Mesenchymal stem cell (in vitro differentiated cells and primary cell): ENCODE results near the gene FMO3.

Source experiments
- DNase-seq: peaks from one replicate; pipeline ENCODE4 v3.0.0-alpha.2; 2013
- H2AFZ ChIP-seq: one replicate; pipeline ENCODE4 v1.6.1; 2013; ENCODE audit warnings: low read depth, mild to moderate bottlenecking, control low read depth, inconsistent platforms, low read length, moderate library complexity
- H2AK5ac ChIP-seq: 2 replicates; pipeline ENCODE4 v1.6.1; 2013; ENCODE audit warnings: low read length, moderate library complexity, mild to moderate bottlenecking, inconsistent platforms; ENCODE audit not compliant: severe bottlenecking
- H2BK120ac ChIP-seq: one replicate; pipeline ENCODE4 v1.6.1; 2013; ENCODE audit warnings: low read depth, mild to moderate bottlenecking, inconsistent platforms, low read length, moderate library complexity
- H2BK12ac ChIP-seq, 2 experiments: one replicate each; pipeline ENCODE4 v1.6.1; 2013; ENCODE audit warnings: inconsistent platforms in 2 of 2, low read length in 2 of 2, mild to moderate bottlenecking in 2 of 2, moderate library complexity in 2 of 2, control low read depth in 1 of 2
- H2BK15ac ChIP-seq: one replicate; pipeline ENCODE4 v1.6.1; 2013; ENCODE audit warnings: mild to moderate bottlenecking, low read depth, inconsistent platforms; ENCODE audit not compliant: poor library complexity, severe bottlenecking
- H2BK5ac ChIP-seq: 2 replicates; pipeline ENCODE4 v1.6.1; 2013; ENCODE audit warnings: low read depth, mild to moderate bottlenecking, low read length, control low read depth, inconsistent platforms; ENCODE audit not compliant: poor library complexity, severe bottlenecking
- H3K14ac ChIP-seq, 2 experiments: one replicate each; pipeline ENCODE4 v1.6.1; 2013; ENCODE audit warnings: inconsistent platforms in 2 of 2, low read length in 2 of 2, control low read depth in 1 of 2, mild to moderate bottlenecking in 1 of 2, moderate library complexity in 1 of 2
- H3K18ac ChIP-seq, 2 experiments: one replicate each; pipeline ENCODE4 v1.6.1; 2013; ENCODE audit warnings: inconsistent platforms in 2 of 2, low read length in 2 of 2, control low read depth in 1 of 2, low read depth in 1 of 2, mild to moderate bottlenecking in 1 of 2
- H3K23ac ChIP-seq, 2 experiments: one replicate each; pipeline ENCODE4 v1.6.1; 2013; ENCODE audit warnings: inconsistent platforms in 2 of 2, low read length in 2 of 2, mild to moderate bottlenecking in 2 of 2, moderate library complexity in 2 of 2, control low read depth in 1 of 2
- H3K27ac ChIP-seq: 2 replicates; pipeline ENCODE4 v1.5.1; 2013; ENCODE audit warnings: mild to moderate bottlenecking, moderate library complexity, low read length, control low read depth, inconsistent platforms; ENCODE audit not compliant: poor library complexity, severe bottlenecking
- H3K27me3 ChIP-seq, 2 experiments: 2 replicates each; pipeline versions ENCODE4 v1.6.1 to v1.7.0; 2013; ENCODE audit warnings: low read length in 2 of 2, mild to moderate bottlenecking in 2 of 2, moderate library complexity in 2 of 2, control low read depth in 1 of 2, inconsistent platforms in 1 of 2; ENCODE audit not compliant: control insufficient read depth in 1 of 2, insufficient read depth in 1 of 2
- H3K36me3 ChIP-seq, 2 experiments: 2 replicates each; pipeline versions ENCODE4 v1.6.1 to v1.7.0; 2013; ENCODE audit warnings: low read length in 2 of 2, control low read depth in 1 of 2, inconsistent platforms in 1 of 2, low read depth in 1 of 2, mild to moderate bottlenecking in 1 of 2; ENCODE audit not compliant: insufficient read depth in 2 of 2, control insufficient read depth in 1 of 2
- H3K4ac ChIP-seq, 2 experiments: one replicate each; pipeline ENCODE4 v1.6.1; 2013; ENCODE audit warnings: inconsistent platforms in 2 of 2, low read length in 2 of 2, mild to moderate bottlenecking in 2 of 2, moderate library complexity in 2 of 2, control low read depth in 1 of 2, low read depth in 1 of 2
- H3K4me1 ChIP-seq: 2 replicates; pipeline ENCODE4 v1.6.1; 2013; ENCODE audit warnings: low read depth, low read length, control low read depth; ENCODE audit not compliant: control insufficient read depth, insufficient read depth
- H3K4me2 ChIP-seq: 2 replicates; pipeline ENCODE4 v1.6.1; 2013; ENCODE audit warnings: low read length, mild to moderate bottlenecking, inconsistent platforms; ENCODE audit not compliant: poor library complexity, severe bottlenecking
- H3K4me3 ChIP-seq, 2 experiments: 2 replicates each; pipeline versions ENCODE4 v1.5.1 to v1.7.0; 2013; ENCODE audit warnings: low read length in 2 of 2, mild to moderate bottlenecking in 2 of 2, control low read depth in 1 of 2, low read depth in 1 of 2; ENCODE audit not compliant: insufficient read depth in 1 of 2
- H3K79me1 ChIP-seq: replicated peaks from 2 replicates; pipeline ENCODE4 v1.6.1; 2013; ENCODE audit warnings: mild to moderate bottlenecking, control low read depth, low read length, inconsistent platforms; ENCODE audit not compliant: poor library complexity, severe bottlenecking
- H3K9ac ChIP-seq: 2 replicates; pipeline ENCODE4 v1.7.0; 2013; ENCODE audit warnings: mild to moderate bottlenecking, low read length, moderate library complexity
- H3K9me3 ChIP-seq: 2 replicates; pipeline ENCODE4 v1.7.0; 2013; ENCODE audit warnings: mild to moderate bottlenecking, low read length; ENCODE audit not compliant: control insufficient read depth
- H4K8ac ChIP-seq: one replicate; pipeline ENCODE4 v1.6.1; 2013; ENCODE audit warnings: inconsistent platforms, mild to moderate bottlenecking, low read length, moderate library complexity
- H4K91ac ChIP-seq: one replicate; pipeline ENCODE4 v1.6.1; 2013; ENCODE audit warnings: mild to moderate bottlenecking, low read length, inconsistent platforms
- WGBS: methylation state at CpG from one replicate; pipeline ENCODE4 v1.1.7; 2013; ENCODE audit warnings: mixed read lengths; 5-methylcytosine and 5-hydroxymethylcytosine counted together

The FMO3 gene

GRCh38 chr1:171137580-171137979 lies 46.9 kb downstream of the FMO3 start:
- Histone ChIP-seq H3K4me3 (no peak overlapping the region), H3K4me1 (no peaks in the 10 kb centered on the region), H3K14ac (no peak overlapping the region), H2BK5ac (no peak overlapping the region), H3K27me3 (no peaks in the 10 kb centered on the region), H2BK15ac (no peak overlapping the region), H3K4me2 (no peak overlapping the region), H4K91ac (no peak overlapping the region), H3K18ac (no peak overlapping the region), H4K8ac (no peak overlapping the region), H3K9ac (no peak overlapping the region), H2BK120ac (no peak overlapping the region), H3K9me3 (no peaks in the 10 kb centered on the region), H3K36me3 (no peaks in the 10 kb centered on the region), H3K79me1 (no peaks in the 10 kb centered on the region), H2AFZ (no peak overlapping the region), H3K27ac (no peak overlapping the region), H2AK5ac (no peak overlapping the region), H3K4ac (no peak overlapping the region), H3K23ac (no peak overlapping the region), H2BK12ac (no peak overlapping the region)
- DNase-seq: no peak
- 80% methylated on average over 1 of the region's 2 CpGs for WGBS

DNA sequence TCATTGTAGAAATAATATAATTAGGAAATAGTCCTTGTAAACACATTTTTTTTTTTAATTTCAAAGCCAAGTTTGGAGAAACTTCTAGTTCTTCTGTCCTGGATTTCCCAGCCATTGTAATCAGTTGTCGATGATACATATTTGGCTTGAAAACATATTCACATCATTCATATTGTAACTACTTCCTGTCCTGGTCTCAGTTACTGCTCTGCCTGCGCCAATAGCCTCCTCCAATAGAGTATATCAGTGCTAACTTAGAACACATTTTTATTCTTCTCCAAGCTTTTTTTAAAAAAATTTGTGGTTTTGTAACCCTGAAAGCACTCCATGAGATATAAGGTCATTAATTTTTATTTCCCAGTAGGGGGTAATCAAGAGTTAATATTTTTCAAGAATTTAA lies 48.3 kb downstream of the FMO3 start:
- no peak overlapping the region for H3K4me2 ChIP-seq
- no peaks in the 10 kb centered on the region for H3K4me1 ChIP-seq
- H4K8ac ChIP-seq: no peak overlapping the region
- H3K27ac ChIP-seq: no peak overlapping the region
- no peak overlapping the region for H2AK5ac ChIP-seq
- H3K36me3 ChIP-seq: no peaks in the 10 kb centered on the region
- H3K79me1 ChIP-seq: no peaks in the 10 kb centered on the region
- H3K4ac ChIP-seq: no peak overlapping the region
- no peak overlapping the region for H3K14ac ChIP-seq
- no peak overlapping the region for H4K91ac ChIP-seq
- H3K23ac ChIP-seq: no peak overlapping the region
- no peaks in the 10 kb centered on the region for H3K27me3 ChIP-seq
- H3K18ac ChIP-seq: no peak overlapping the region
- DNase-seq: no peak
- no peak overlapping the region for H2BK15ac ChIP-seq
- no peak overlapping the region for H3K4me3 ChIP-seq
- H3K9ac ChIP-seq: no peak overlapping the region
- 100% methylated on average over 1 of the region's 2 CpGs for WGBS
- H2AFZ ChIP-seq: no peak overlapping the region
- no peaks in the 10 kb centered on the region for H3K9me3 ChIP-seq
- H2BK12ac ChIP-seq: no peak overlapping the region
- no peak overlapping the region for H2BK120ac ChIP-seq
- no peak overlapping the region for H2BK5ac ChIP-seq

DNA sequence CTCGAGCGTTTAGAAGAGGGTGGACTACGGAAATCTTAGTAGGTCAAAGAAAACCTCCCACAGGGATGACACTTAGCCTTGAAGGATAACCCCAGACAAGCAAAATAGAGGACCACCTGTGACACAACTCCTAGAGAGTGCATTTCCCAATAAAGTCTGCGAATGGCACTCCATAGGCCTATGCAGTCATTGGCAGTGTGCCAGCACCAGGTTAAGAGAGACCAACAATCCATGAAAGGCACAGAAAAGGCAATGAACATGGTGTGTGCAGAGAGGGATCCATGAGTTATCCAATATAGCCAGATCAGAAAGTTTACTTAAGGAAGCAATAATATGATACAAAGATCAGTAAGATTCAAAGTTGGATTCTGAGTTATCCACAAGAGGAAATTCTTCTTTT lies 49.2 kb downstream of the FMO3 start:
- H3K14ac ChIP-seq: no peak overlapping the region
- H2AK5ac ChIP-seq: no peak overlapping the region
- H4K91ac ChIP-seq: no peak overlapping the region
- no peaks in the 10 kb centered on the region for H3K36me3 ChIP-seq
- no peak overlapping the region for H2BK5ac ChIP-seq
- no peak overlapping the region for H3K27ac ChIP-seq
- no peak overlapping the region for H4K8ac ChIP-seq
- WGBS: 97% methylated on average over 4 of the region's 4 CpGs
- H3K4me3 ChIP-seq: no peak overlapping the region
- H2BK12ac ChIP-seq: no peak overlapping the region
- H3K18ac ChIP-seq: no peak overlapping the region
- H3K4ac ChIP-seq: no peak overlapping the region
- H3K9me3 ChIP-seq: no peaks in the 10 kb centered on the region
- no peak overlapping the region for H3K4me2 ChIP-seq
- no peak for DNase-seq
- no peaks in the 10 kb centered on the region for H3K4me1 ChIP-seq
- no peaks in the 10 kb centered on the region for H3K27me3 ChIP-seq
- no peak overlapping the region for H3K9ac ChIP-seq
- H3K79me1 ChIP-seq: no peaks in the 10 kb centered on the region
- no peak overlapping the region for H2BK120ac ChIP-seq
- no peak overlapping the region for H2AFZ ChIP-seq
- H3K23ac ChIP-seq: no peak overlapping the region
- H2BK15ac ChIP-seq: no peak overlapping the region

- Histone ChIP-seq H4K8ac (no peak overlapping the region), H3K4me1 (no peaks in the 10 kb centered on the region), H3K9ac (no peak overlapping the region), H3K14ac (no peak overlapping the region), H3K4me2 (no peak overlapping the region), H3K36me3 (no peaks in the 10 kb centered on the region), H2BK120ac (no peak overlapping the region), H2AFZ (no peak overlapping the region), H4K91ac (no peak overlapping the region), H2AK5ac (no peak overlapping the region), H2BK5ac (no peak overlapping the region), H2BK12ac (no peak overlapping the region), H3K23ac (no peak overlapping the region), H3K9me3 (no peaks in the 10 kb centered on the region), H3K27me3 (no peaks in the 10 kb centered on the region), H3K4ac (no peak overlapping the region), H3K4me3 (no peak overlapping the region), H3K18ac (no peak overlapping the region), H3K79me1 (no peaks in the 10 kb centered on the region), H2BK15ac (no peak overlapping the region), H3K27ac (no peak overlapping the region)
- DNase-seq: no peak
- WGBS: 89% methylated on average over 5 of the region's 5 CpGs
Observed at GRCh38 chr1:171140401-171140800, 49.7 kb downstream of the FMO3 start.
